ENCODE measurements around the gene ENDOG.
"Not testable (repeated sequence)": the region's sequence is repeated elsewhere in the genome, so short reads cannot be mapped to it uniquely, and the experiment has no call there.

Gene ENDOG

GRCh38 chr9:128858476-128858875, 40.2 kb downstream of the ENDOG start:
- in situ Hi-C loops (cut with HindIII; ENCODE audit: low sequenced_read_pairs) = not testable (repeated sequence)

GRCh38 chr9:128860937-128861336, 42.6 kb downstream of the ENDOG start:
- in situ Hi-C loops (cut with HindIII; ENCODE audit: low sequenced_read_pairs) = loop anchor here (10.0 kb wide), 1 partner anchor 184 kb away; no protein-coding TSS in a partner anchor

- in situ Hi-C loops (cut with HindIII; ENCODE audit: low sequenced_read_pairs) = loop anchor here (10.0 kb wide), 1 partner anchor 183 kb away; no protein-coding TSS in a partner anchor
Measured at GRCh38 chr9:128861501-128861900, 43.2 kb downstream of the ENDOG start.

GRCh38 chr9:128862401-128862851, 44.1 kb downstream of the ENDOG start:
- in situ Hi-C loops (cut with HindIII; ENCODE audit: low sequenced_read_pairs) = loop anchor here (10.0 kb wide), 1 partner anchor 182 kb away; no protein-coding TSS in a partner anchor

- in situ Hi-C loops (cut with HindIII; ENCODE audit: low sequenced_read_pairs) = loop anchor here (10.0 kb wide), 1 partner anchor 181 kb away; no protein-coding TSS in a partner anchor
Measured at GRCh38 chr9:128863647-128864046, 45.3 kb downstream of the ENDOG start.

- in situ Hi-C loops (cut with HindIII; ENCODE audit: low sequenced_read_pairs) = no loop called here
Measured at GRCh38 chr9:128870128-128870940, 52.0 kb downstream of the ENDOG start.

GRCh38 chr9:128870941-128871265, 52.6 kb downstream of the ENDOG start:
- in situ Hi-C loops (cut with HindIII; ENCODE audit: low sequenced_read_pairs) = not testable (repeated sequence)
